K562 (cell line): ENCODE data around the gene VDR.

ENCODE experiments used
- HMBOX1 ChIP-seq: sonication (generic); IDR thresholded peaks from 2 replicates; pipeline ENCODE4 v1.6.1; 2016
- HMGXB4 ChIP-seq: sonication (generic); formaldehyde crosslinking; IDR thresholded peaks from 2 replicates; pipeline ENCODE4 v1.8.1; 2023; ENCODE audit warnings: mild to moderate bottlenecking, missing genetic modification reagents
- PTRF ChIP-seq: fragments of 450-650 bp; IDR thresholded peaks from 2 replicates; pipeline ENCODE4 v1.6.1; 2016; ENCODE audit warnings: mild to moderate bottlenecking, missing genetic modification characterization, missing compliant biosample characterization
- SMAD4 ChIP-seq: fragments of 250-450 bp; sonication (Bioruptor Pico); conservative IDR thresholded peaks from 2 replicates; pipeline ENCODE4 v1.8.0; 2021; ENCODE audit warnings: inconsistent platforms, mild to moderate bottlenecking, moderate library complexity
- TAF15 ChIP-seq: fragments of 200-400 bp; formaldehyde crosslinking; IDR thresholded peaks from 2 replicates; pipeline ENCODE4 v1.6.1; 2017; ENCODE audit warnings: mild to moderate bottlenecking, low read depth, low read length, moderate library complexity
- ZBTB34 ChIP-seq: fragments of 250-450 bp; sonication (Bioruptor Pico); IDR thresholded peaks from 2 replicates; pipeline ENCODE4 v1.8.0; 2021; ENCODE audit warnings: mild to moderate bottlenecking, moderate library complexity
- ZBTB7A ChIP-seq: IDR thresholded peaks from 2 replicates; pipeline ENCODE4 v1.6.1; 2011; ENCODE audit warnings: low read depth, mild to moderate bottlenecking, low read length, moderate library complexity, borderline replicate concordance; ENCODE audit not compliant: control insufficient read depth
- ZFP91 ChIP-seq: sonication (generic); formaldehyde crosslinking; IDR thresholded peaks from 2 replicates; pipeline ENCODE4 v1.8.0; 2022; ENCODE audit warnings: mild to moderate bottlenecking, missing genetic modification reagents
- ZNF263 ChIP-seq: sonication (generic); formaldehyde crosslinking; IDR thresholded peaks from 2 replicates; pipeline ENCODE4 v1.8.0; 2022; ENCODE audit warnings: mild to moderate bottlenecking, missing genetic modification reagents, borderline replicate concordance

- TF ChIP-seq ZFP91 (CRISPR knock-in tag) (no peak), ZBTB34 (no peak), TAF15 (no peak), ZNF263 (CRISPR knock-in tag) (no peak; the same call in 1 of the 2 replicates), HMBOX1 (no peak), SMAD4 (no peak), ZBTB7A (no peak), HMGXB4 (CRISPR knock-in tag) (no peak), PTRF (tag) (no peak)
Measured at GRCh38 chr12:47818467-47819137, 86.2 kb downstream of the VDR start.
